NCI-H1417 treated with DMSO at 0.1 percent for 48 hours (cell line): ENCODE measurements around the gene RXFP4.
"Not testable (repeated sequence)": the region's sequence is repeated elsewhere in the genome, so short reads cannot be mapped to it uniquely, and the experiment has no call there.

Source experiments
- DNase-seq: peaks from one replicate; lab custom pipeline; 2025; lab: John Stamatoyannopoulos, UW

RXFP4 gene

GRCh38 chr1:155940993-155941844 is at the start of gene RXFP4:
TSS of gene RXFP4 (plus strand) at chr1:155941638. CDS start at chr1:155941710, 72 bp downstream.
- DNase-seq = no peak

- no peak for DNase-seq
These were observed 48.6 kb upstream of the RXFP4 start for GRCh38 chr1:155892796-155893195.

- DNase-seq = no peak
These were observed 47.9 kb upstream of the RXFP4 start for GRCh38 chr1:155893389-155894142.

- DNase-seq = not testable (repeated sequence)
These were observed 45.8 kb upstream of the RXFP4 start for GRCh38 chr1:155895617-155896016.

- DNase-seq = not testable (repeated sequence)
These were observed 45.0 kb upstream of the RXFP4 start for GRCh38 chr1:155896476-155896875.

GRCh38 chr1:155897746-155898145 is 43.7 kb upstream of the RXFP4 start:
- DNase-seq = no peak

- no peak for DNase-seq
These were observed 42.5 kb upstream of the RXFP4 start for GRCh38 chr1:155898888-155899287.

- DNase-seq = no peak
These were observed 41.8 kb upstream of the RXFP4 start for GRCh38 chr1:155899683-155900082.

GRCh38 chr1:155900161-155900560 is 41.3 kb upstream of the RXFP4 start:
- DNase-seq = no peak

- no peak for DNase-seq
These were observed 37.2 kb upstream of the RXFP4 start for GRCh38 chr1:155904261-155904660.

GRCh38 chr1:155909894-155910293 is 31.5 kb upstream of the RXFP4 start:
- no peak for DNase-seq

GRCh38 chr1:155910621-155911121 is 30.8 kb upstream of the RXFP4 start:
- no peak for DNase-seq

GRCh38 chr1:155911156-155912055 is 30.0 kb upstream of the RXFP4 start, which contains the start of gene RIT1:
TSS of gene RIT1 (minus strand) at chr1:155911349. CDS start at chr1:155910761, 588 bp downstream.
- DNase-seq = no peak

- no peak for DNase-seq
These were observed 29.3 kb upstream of the RXFP4 start for GRCh38 chr1:155912056-155912536.

GRCh38 chr1:155913969-155914757 is 27.3 kb upstream of the RXFP4 start:
- no peak for DNase-seq

- DNase-seq = no peak
These were observed 22.8 kb upstream of the RXFP4 start for GRCh38 chr1:155918660-155919059.

- DNase-seq = no peak
These were observed 21.6 kb upstream of the RXFP4 start for GRCh38 chr1:155919801-155920200.

GRCh38 chr1:155920717-155921116 is 20.7 kb upstream of the RXFP4 start:
- DNase-seq = no peak

GRCh38 chr1:155925506-155925905 is 15.9 kb upstream of the RXFP4 start:
- DNase-seq = no peak

- DNase-seq = no peak
These were observed 12.4 kb upstream of the RXFP4 start for GRCh38 chr1:155929057-155929456.

- DNase-seq = not testable (repeated sequence)
These were observed 10.7 kb upstream of the RXFP4 start for GRCh38 chr1:155930725-155931124.
